ENCODE results near the gene CIROP. TPM values are rescaled to one million over a fixed set of nuclear protein-coding genes. Genes with fewer than 3 reads are reported as not detected.

The CIROP gene
- total RNA-seq, 1 experiment from 2014 or later: not detected

- Mint-ChIP-seq H3K27me3 (ENCODE audit: insufficient read depth, unreplicated experiment) (no peaks in the 10 kb centered on the region), H3K36me3 (ENCODE audit: insufficient read depth, unreplicated experiment) (peaks cover 51% of the 10 kb centered on the region), H3K27ac (ENCODE audit: unreplicated experiment) (no peak overlapping the region), H3K9me3 (ENCODE audit: unreplicated experiment) (no peaks in the 10 kb centered on the region), H3K4me1 (ENCODE audit: low read depth, unreplicated experiment) (peaks cover 10% of the 10 kb centered on the region), H3K4me3 (ENCODE audit: unreplicated experiment) (no peak overlapping the region)
- DNase-seq: no peak
- H3K4me3 ChIP-seq (ENCODE audit: low read depth, low read length): peak overlapping the region; percentile 49
- BruUV-seq (replicated peaks): TSS peak; percentile 49
- no peaks in the 10 kb centered on the region for H3K9me3 ChIP-seq
- H3K27me3 ChIP-seq (replicated peaks; ENCODE audit: control insufficient read depth, insufficient read depth, low read length): no peaks in the 10 kb centered on the region
- H3K4me1 ChIP-seq: peaks cover 3% of the 10 kb centered on the region; the same call in 1 of the 2 replicates
- peak in 1 of 2 experiments; percentile 12 for TF ChIP-seq CTCF (IDR thresholded peaks at IDR 0.05; ENCODE audit: insufficient read depth in 1 of 2, low read depth in 1 of 2, low read length in 1 of 2, severe bottlenecking in 1 of 2, unreplicated experiment in 1 of 2)
- intact Hi-C loops (cut with micrococcal nuclease; ENCODE audit: unreplicated experiment): loop anchor here (2.0 kb wide), 1 partner anchor 23 kb away; no protein-coding TSS in a partner anchor
- peaks cover 2% of the 10 kb centered on the region for H3K36me3 ChIP-seq (ENCODE audit: control insufficient read depth, insufficient read depth, low read length)
- POLR2A ChIA-PET: interaction anchor here (0.6 to 2.2 kb wide), 19 partner anchors 10 to 228 kb away, joined by 3 to 23 read pairs (median 7); partner anchors contain the start of genes AJUBA and PABPN1
- CTCF ChIA-PET: interaction anchor here (0.7 to 3.3 kb wide), 13 partner anchors 14 to 227 kb away, joined by 3 to 110 read pairs (median 10); partner anchors contain the start of genes CDH24 and PABPN1
Observed at GRCh38 chr14:23093991-23094665, 10.7 kb downstream of the CIROP start.

GRCh38 chr14:23093526-23093925 is 11.3 kb downstream of the CIROP start:
- H3K27ac Mint-ChIP-seq (ENCODE audit: unreplicated experiment): no peak overlapping the region
- H3K9me3 Mint-ChIP-seq (ENCODE audit: unreplicated experiment): no peaks in the 10 kb centered on the region
- no peaks in the 10 kb centered on the region for H3K27me3 Mint-ChIP-seq (ENCODE audit: insufficient read depth, unreplicated experiment)
- Histone ChIP-seq H3K4me1 (peaks cover 3% of the 10 kb centered on the region; the same call in 1 of the 2 replicates), H3K9me3 (no peaks in the 10 kb centered on the region), H3K4me3 (ENCODE audit: low read depth, low read length) (peak overlapping the region; percentile 49), H3K36me3 (ENCODE audit: control insufficient read depth, insufficient read depth, low read length) (peaks cover 2% of the 10 kb centered on the region), H3K27me3 (replicated peaks; ENCODE audit: control insufficient read depth, insufficient read depth, low read length) (no peaks in the 10 kb centered on the region)
- peaks cover 10% of the 10 kb centered on the region for H3K4me1 Mint-ChIP-seq (ENCODE audit: low read depth, unreplicated experiment)
- POLR2A ChIA-PET: no interaction called here
- no TSS peak for BruUV-seq (replicated peaks)
- no peak for DNase-seq
- H3K36me3 Mint-ChIP-seq (ENCODE audit: insufficient read depth, unreplicated experiment): peaks cover 50% of the 10 kb centered on the region
- intact Hi-C loops (cut with micrococcal nuclease; ENCODE audit: unreplicated experiment): no loop called here
- H3K4me3 Mint-ChIP-seq (ENCODE audit: unreplicated experiment): no peak overlapping the region
- no peak for TF ChIP-seq CTCF (IDR thresholded peaks at IDR 0.05; ENCODE audit: insufficient read depth in 1 of 2, low read depth in 1 of 2, low read length in 1 of 2, severe bottlenecking in 1 of 2, unreplicated experiment in 1 of 2)
- CTCF ChIA-PET: interaction anchor here (3.3 kb wide), 1 partner anchor 25 kb away, joined by 110 read pairs; no protein-coding TSS in a partner anchor

DNA sequence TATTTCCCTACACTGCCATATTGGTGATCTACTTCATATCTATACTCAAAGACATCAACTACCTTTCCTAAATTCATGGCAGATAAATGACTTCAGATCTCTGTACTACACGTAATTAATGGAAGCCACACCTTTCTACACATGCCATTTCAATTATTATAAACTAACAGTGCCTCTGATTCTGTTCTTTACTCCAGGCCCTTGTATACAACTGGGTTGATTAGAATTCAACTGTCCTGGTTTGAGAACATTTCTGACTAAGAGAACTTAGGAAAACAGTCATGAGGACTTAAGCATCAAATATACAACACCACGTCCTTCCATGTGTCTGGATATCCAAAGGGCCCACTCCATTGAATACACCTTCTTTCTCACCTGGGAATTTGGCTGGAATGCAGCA is 11.7 kb downstream of the CIROP start:
- Histone ChIP-seq H3K27me3 (replicated peaks; ENCODE audit: control insufficient read depth, insufficient read depth, low read length) (no peaks in the 10 kb centered on the region), H3K9me3 (no peaks in the 10 kb centered on the region), H3K4me3 (ENCODE audit: low read depth, low read length) (no peak overlapping the region), H3K36me3 (ENCODE audit: control insufficient read depth, insufficient read depth, low read length) (peaks cover 2% of the 10 kb centered on the region), H3K4me1 (peaks cover 3% of the 10 kb centered on the region; the same call in 1 of the 2 replicates)
- no peak for TF ChIP-seq CTCF (IDR thresholded peaks at IDR 0.05; ENCODE audit: insufficient read depth in 1 of 2, low read depth in 1 of 2, low read length in 1 of 2, severe bottlenecking in 1 of 2, unreplicated experiment in 1 of 2)
- Mint-ChIP-seq H3K4me3 (ENCODE audit: unreplicated experiment) (no peak overlapping the region), H3K4me1 (ENCODE audit: low read depth, unreplicated experiment) (peaks cover 10% of the 10 kb centered on the region), H3K27me3 (ENCODE audit: insufficient read depth, unreplicated experiment) (no peaks in the 10 kb centered on the region), H3K27ac (ENCODE audit: unreplicated experiment) (no peak overlapping the region), H3K36me3 (ENCODE audit: insufficient read depth, unreplicated experiment) (peaks cover 54% of the 10 kb centered on the region), H3K9me3 (ENCODE audit: unreplicated experiment) (no peaks in the 10 kb centered on the region)
- CTCF ChIA-PET: interaction anchor here (1.5 kb wide), 1 partner anchor 27 kb away, joined by 3 read pairs; no protein-coding TSS in a partner anchor
- intact Hi-C loops (cut with micrococcal nuclease; ENCODE audit: unreplicated experiment): no loop called here
- POLR2A ChIA-PET: no interaction called here
- DNase-seq: no peak
- no TSS peak for BruUV-seq (replicated peaks)
